Endometrium (tissue), 2 donors: ENCODE results near the gene KCNJ5.
"Not testable (repeated sequence)": the region's sequence is repeated elsewhere in the genome, so short reads cannot be mapped to it uniquely, and the experiment has no call there.

Experiments used
- FAIRE-seq: peaks from 2 replicates; lab custom pipeline; 2012; peaks lifted over from hg19 to GRCh38; lab: Jason Lieb, UNC
- donor health status: control.
- donor health status: control.

Gene KCNJ5

DNA sequence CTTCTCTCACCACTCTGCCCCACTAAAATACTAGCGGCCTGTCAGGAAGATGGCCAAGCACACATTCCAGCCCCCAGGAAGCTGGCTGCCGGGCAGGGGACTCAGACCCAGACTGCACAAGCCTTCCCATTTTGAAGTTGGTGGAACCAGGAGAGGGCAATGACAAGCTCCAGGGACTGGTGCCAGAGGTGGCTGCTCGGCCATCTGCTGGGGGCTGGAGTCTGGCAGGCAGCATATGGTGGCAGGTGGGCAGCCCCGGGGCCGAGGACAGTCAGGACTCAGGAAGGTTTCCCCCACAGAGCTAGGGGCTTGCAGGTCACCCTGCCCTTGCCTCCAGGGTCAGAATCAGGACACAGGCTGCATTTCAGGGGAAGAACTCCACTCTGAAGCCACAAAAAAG lies 22.6 kb downstream of the KCNJ5 start:
- FAIRE-seq = no peak

DNA sequence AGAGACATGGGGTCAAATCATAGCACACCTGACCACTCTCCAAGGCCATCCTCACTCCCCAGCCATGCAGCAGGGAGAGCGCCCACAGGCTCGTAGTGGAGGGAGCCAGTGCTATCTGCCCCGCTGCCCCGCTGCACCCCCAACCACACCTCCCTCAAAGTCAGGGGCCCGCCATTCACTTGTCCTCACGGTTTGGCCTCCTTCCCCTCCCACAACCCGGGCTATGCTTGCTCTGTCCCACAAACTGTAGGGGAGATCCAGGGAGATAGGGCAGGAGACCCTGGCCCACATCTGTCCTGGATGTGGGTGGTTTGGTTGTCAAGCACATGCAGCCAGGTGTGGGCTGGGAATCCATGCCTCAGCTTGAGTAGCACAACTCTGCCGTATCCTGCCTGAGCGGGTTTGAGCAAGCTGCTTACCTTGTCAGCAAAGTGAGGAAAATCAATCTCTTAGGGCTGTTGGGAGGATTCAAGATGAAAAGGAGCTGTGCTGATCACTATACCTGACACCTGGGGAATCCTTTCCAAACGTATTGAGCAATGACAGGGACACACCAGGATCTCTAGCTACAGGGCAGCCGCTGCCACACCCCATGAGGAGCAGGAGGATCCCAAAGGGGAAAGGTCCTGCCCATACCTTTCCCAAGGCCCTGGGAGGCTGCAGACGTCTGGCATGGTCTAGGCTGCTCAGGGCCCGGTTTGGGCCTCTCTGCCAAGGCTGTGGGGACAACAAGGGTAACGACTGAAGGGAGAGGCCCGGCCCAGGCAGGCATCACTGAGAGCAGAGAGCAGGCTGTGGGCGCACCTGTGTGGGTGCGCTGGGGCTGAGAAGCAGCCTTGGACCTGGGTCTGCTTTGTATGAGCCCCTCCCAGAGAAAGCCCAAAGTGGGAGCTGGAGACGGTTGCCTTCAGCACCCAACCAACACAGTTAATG lies 23.3 kb downstream of the KCNJ5 start:
- no peak for FAIRE-seq

DNA sequence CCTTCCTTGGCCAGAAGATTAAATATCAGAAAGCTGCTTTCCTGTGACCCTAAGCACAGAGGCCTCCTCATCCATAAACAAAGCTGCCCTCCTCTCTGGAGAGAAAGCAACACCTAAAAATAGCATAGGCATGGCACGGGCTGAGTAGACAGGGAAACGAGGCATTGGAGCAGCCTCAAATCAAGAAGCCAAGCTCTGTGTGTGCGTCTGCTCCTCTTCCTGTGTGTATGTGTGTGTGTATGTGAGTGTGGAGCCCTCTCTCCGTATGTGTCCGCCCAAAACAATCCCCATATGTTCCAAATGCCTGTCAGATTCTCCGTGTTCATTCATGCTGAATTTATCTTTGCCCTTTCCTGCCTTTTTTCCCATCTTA lies 24.0 kb downstream of the KCNJ5 start:
- FAIRE-seq = no peak

DNA sequence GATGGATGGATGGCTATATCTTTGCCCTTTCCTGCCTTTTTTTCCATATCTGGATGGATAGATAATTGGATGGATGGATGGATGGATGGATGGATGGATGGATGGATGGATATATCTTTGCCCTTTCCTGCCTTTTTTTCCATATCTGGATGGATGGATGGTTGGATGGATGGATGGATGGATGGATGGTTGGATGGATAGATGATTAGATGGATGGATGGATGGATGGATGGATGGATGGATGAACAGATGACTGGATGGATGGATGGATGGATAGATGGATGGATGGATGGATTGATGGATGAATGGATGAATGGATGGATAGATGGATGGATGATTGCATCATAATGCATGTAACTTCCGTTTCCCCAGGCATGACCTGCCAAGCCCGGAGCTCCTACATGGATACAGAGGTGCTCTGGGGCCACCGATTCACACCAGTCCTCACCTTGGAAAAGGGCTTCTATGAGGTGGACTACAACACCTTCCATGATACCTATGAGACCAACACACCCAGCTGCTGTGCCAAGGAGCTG lies 24.9 kb downstream of the KCNJ5 start:
- FAIRE-seq = no peak

DNA sequence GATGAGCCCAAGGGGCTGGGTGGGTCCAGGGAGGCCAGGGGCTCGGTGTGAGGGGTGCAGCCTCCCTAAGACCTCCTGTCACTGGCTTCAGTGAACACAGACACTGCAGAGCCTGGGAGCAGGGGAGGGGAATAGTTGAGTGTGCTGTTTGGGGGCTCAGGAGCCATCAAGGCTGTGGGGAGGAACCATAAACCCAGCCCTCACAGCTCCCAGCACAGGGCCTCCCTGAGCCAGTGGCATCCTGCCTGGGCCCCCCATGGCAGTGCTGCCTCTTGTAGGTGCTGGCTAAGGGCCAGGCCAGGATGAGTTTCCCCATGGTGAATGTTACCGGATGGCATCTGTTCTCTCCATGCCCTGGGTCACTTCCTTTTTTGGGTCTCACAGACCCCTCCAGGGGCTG lies 25.5 kb downstream of the KCNJ5 start:
- no peak for FAIRE-seq

DNA sequence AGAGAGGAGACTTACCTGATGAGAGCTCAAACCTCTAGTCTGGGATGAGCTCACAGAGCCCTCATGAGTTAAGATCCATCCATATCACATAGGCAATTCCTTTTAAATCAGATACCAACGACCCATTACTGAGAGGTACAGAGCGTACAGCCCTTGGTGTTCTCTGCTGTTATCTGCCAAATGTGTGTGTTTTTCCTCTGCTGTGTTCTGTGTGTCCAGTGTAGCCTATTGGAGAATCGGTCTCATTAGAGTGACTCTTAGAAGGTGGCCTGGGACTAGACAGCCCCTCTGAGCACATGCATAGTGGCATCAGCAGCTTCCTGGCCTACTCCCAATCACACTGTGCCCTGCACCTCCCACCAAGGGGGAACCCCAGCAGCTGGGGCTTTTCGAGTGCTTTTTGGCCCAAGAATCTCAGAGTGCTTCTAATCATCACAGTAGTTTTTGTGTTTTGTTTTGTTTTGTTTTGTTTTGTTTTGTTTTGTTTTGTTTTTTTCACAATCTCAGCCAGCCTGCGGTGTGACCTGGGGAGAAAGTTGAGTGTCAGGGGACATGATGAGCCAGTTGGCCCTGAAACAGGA lies 26.1 kb downstream of the KCNJ5 start:
- no peak for FAIRE-seq

DNA sequence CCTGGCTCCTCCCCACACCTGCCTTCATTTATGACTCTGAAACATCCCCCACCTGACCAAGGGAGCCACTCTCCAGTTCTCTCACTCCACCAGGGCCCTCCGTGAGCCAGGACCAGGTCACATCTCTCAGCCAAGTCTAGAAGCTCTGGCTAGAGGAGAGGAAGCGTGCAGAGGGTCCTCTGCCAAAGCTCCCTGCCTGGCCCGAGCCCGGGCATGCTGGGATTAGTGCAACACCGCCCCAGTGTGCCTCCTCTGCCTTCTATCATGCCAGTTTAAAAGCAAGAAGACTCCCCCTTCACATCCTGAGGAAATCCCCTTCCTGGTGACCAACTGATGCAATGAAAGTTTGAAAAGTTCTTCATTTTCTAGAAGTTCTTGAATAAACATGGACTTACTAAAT lies 28.1 kb downstream of the KCNJ5 start:
- FAIRE-seq = no peak

DNA sequence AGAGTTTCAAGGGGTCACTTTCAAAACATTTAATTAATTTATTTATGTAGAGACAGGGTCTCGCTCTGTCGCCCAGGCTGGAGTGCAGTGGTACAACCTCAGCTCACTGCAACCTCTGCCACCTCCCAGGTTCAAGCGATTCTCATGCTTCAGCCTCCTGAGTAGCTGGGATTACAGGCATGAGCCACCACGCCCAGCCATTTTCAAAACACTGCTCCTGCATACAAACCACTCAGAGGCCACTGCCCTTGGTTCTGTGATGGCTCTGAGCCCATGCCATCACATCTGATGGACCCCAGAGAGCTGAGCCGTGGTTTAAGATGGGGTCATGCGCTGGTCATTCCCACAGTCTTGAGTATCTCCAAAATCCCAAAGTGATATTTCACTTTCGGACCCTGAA lies 28.5 kb downstream of the KCNJ5 start:
- FAIRE-seq = not testable (repeated sequence)

DNA sequence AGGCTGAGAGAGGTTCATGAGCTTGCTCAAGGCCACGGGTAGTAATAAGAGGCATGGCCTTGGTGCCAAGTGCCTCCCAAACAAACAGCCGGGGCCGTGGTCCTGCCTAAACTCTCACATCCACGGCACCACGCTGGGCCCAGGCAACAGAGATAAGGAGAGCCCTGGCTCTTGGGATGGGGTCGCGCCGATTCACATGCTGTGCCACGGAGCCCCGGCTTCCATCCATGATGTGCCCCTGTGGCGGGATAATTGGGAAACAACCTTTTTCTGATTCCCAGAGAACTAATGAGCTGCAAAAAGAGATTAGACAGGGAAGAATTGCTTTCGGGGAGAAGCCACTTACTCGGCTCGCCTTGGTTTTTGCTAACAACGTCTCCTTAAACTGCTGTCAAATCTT lies 29.5 kb downstream of the KCNJ5 start:
- FAIRE-seq = no peak

DNA sequence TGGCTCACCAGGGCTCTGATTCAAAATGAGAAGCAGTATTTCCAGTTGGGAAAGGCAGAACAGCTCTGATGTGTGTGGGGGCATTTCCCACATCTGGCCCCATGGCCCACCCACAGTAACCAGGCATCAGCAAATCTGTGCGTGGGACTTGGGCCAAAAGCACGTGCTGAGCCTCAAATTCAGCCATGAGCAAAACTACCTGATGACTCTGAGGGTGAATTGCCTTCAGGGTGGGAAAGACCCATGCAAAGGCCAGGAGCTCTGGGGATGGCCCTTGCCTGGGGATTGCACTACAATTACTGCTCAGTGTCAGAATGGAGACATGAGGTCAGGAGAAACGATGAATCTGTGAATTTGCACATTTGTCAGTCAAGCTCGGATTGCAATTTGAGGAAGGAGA lies 30.6 kb downstream of the KCNJ5 start:
- no peak for FAIRE-seq

DNA sequence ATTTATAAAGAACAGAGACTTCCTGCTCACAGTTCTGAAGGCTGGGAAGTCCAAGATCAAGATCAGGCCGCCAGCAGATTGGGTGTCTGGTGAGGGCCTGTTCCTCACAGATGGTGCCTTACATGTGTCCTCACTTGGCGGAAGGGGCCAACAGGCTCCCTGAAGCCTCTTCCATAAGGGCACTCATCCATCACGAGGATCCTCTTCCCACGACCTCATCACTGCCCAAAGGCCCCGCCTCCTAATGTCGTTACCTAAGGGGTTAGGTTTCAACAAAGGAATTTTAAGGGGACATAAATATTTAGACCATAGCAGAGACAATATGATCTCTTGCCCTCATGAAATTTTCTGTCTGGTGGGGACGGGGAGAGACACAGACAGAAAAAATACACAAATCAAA lies 32.9 kb downstream of the KCNJ5 start:
- no peak for FAIRE-seq

DNA sequence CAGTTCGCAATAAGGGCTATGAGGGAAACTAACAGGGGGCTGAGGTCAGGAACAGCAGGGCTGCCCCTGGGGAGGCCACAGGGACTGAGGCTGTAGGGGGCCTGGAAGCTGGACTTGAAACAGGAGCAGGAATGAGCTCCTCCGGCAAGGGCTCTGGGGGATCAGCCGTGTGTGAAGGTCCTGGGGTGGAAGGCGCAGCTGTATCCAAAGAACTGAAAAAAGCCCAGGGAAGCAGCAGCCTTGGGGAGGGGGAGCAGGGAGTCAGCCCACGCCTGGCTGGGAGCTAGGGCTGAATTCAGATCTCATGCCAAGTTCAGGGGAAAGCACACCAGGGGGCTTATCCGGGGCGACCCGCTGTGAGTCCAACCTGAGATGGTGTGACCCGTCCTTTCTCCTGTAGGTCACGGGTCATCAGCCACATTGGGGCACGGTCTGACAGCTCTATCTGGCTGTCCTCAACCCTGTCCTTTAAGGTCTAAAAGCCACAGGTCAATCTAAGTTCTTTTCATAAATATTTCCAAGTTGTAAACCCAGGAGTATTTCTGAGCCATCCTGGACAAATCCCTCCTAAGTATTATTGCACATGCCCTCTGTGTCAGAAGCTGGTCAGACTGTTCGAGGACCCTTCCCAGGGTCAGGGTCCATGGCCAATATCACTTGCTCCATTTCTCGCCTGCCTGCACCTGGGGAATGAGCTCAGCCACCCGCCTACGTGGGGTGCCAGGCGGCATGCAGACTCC lies 33.5 kb downstream of the KCNJ5 start:
- FAIRE-seq = no peak

DNA sequence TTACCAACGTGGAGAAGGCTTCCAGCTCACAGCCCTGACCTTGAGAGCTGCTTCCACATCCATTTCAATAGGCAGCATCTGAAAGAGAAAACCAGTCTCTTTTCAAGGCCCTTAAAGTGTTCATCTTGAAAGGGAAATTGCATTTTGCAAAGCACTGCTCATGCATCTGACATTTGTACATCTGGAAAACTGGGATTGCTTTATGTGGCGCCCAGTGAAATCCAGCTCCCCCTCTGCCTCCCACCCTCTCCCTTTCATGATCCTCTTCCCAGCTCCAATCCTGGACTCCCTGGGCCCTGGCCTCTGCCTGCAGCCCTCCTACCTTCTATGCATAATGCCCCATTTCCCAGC lies 34.1 kb downstream of the KCNJ5 start:
- FAIRE-seq = no peak

DNA sequence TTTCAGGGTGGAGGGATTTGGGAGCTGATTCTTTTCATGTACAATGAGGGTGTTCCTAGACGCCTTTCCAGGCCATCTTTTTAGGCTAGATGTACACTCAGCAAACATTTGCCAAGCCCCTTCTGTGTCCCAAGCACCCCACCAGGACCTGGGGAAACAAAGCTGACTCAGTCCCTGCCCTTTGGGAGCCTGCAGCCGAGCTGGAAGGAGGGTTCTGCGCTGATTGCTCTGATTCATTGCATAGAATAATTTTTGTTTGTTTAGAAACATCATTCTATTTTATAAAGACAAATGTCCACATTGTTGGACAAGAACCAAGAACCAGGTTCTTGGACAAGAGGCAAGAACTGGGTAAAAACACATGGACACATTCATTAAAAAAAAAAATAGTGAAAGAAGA lies 34.8 kb downstream of the KCNJ5 start:
- no peak for FAIRE-seq

DNA sequence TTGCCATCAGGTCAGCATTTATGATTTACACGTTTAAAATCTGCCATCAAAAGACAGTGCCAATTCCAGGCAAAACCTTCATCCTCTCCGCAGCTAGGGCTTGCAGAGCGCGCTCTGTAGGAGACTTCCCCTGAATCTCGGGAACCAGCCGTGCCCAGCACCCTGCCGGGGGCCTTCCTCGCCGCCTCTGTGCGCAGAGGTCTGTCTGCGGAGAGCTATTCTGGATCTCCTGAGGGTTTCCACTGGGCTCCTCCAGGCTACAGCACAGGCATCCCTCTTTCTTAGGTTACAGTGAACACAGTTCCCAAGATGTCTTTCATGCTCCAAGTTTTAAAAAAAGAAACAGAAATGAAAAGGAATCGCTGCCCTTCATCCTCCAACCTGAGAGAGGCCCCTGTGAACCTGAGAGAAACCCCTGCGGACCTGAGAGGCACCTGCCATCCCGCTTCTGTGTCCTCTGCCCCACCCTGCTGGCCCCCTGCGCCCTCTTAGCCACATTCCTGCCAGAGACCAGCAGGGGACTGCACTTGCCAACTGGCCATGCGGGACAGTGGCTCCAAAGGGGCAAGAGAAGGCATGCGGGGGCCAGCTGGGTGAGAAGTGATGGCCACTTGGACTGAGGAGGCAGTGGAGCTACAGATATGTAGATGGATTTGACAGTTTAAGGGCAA lies 35.4 kb downstream of the KCNJ5 start:
- FAIRE-seq = no peak

DNA sequence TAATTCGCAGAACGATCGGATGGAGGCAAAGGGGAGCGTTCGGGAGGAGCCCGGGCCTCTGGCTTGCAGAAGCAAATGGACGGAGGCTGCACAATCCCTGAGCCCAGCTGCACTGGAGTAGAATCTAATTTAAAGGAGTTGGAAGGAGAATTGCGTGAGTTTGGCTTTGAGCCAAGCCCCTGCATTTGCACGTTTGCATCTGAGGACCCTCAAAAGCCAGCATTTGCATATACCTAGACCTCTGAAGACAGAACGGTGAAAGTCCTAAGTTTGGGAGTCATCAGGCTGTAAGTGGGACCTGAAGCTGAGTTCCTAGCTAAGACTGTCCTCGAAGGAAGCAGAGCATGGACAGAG lies 35.9 kb downstream of the KCNJ5 start:
- FAIRE-seq = no peak

DNA sequence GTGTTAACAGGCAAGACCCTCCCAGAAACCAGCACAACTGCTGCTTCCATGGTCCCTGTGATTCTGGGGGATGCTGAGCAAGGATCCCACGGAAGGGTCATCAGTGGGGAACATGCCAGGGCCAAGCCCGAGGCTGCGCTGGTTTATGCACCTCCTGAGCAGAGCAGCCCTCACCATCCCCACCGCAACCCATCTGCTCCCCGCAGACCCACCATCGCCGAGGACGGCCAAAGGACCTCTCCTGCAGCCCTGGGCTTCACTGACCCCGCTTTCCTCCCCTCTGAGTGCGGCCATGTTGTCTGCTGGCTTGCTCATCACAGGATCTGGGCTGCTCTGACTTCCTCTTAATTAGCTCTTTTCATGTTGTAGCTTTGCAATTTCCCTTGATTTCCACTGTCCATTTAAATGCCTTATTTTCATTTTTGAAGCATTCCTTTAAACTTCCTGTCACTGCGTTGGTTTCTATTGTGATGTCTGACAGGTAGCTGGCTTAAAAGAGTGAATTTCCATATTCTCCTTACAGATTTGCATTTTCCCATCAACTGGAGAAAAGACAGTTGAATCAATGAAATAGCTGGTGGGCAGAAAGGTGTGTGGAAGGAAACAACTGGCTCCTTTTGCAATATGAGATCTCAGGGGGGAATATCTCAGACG lies 36.7 kb downstream of the KCNJ5 start:
- FAIRE-seq = no peak

DNA sequence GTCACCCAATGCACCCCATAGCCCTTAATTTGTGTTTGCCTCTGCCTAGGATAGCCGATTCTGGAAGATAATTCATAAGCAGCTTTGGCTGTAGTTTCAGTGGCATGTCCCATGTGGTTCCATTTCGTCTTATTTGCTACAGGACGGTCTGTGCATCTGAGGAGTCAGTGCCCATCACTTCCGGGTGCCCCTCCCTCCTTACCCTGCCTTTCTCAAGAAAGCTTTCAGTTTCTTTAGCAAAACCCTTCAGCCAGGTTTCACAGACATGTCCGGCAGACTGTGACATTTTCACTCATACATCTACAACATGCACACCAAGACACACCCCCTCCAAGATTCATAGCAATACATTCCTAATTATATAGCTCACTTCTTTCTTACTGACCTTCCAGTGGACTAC lies 37.2 kb downstream of the KCNJ5 start:
- FAIRE-seq = no peak

DNA sequence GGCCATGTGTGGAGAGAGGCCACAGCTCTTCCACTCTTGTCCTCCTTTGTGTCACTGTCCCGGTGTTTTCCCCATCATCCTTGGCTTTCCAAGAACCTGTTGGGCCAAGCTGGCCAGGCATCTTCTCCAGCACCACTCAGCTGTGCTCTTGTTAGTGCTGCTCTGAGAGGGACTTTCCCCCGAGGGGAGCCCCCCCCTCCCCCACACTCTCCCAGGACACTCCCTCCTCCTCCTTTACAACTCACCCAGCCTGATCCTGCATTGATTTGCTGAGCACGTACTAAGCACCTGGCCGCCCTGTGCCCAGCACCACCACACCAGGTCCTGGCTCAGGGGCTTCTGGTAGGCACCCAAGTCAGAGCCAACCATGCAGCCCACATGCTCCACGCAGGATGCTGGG lies 38.3 kb downstream of the KCNJ5 start:
- no peak for FAIRE-seq

DNA sequence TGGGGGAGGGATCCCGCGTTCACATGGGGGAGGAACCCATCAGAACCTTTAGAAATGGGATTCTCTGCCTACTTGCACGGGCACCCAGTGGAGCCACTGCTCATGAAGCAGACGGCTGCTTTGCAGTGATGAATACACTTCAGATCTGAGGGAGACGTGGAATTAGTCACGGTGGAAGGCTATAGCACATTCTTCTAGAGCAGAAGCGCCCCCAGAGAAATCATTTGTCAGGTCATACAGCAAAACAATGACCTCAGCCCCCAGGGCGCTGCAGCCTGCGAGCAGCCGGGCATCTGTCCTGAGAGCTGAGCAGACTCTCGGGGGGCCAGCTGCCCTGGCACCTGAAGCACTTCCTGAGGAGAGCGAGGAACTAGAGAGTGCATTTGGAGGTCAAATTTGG lies 38.8 kb downstream of the KCNJ5 start:
- FAIRE-seq = no peak

DNA sequence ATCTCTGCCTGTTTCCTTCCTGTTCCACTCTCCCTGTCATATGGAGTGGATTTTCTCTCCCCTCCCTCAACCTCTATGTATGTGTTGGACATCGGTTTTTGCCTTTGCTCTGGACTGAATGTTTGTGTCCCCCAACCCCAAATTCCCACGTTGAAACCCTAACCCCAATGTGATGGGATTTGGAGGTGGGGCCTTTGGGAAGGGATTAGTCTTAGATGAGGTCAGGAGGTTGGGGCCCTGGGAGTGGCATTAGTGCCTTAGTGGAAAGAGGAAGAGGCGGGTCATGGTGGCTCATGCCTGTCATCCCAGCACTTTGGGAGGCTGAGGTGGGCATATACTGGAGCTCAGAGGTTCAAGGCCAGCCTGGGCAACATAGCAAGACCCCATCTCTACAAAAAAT lies 39.9 kb downstream of the KCNJ5 start:
- FAIRE-seq = no peak

DNA sequence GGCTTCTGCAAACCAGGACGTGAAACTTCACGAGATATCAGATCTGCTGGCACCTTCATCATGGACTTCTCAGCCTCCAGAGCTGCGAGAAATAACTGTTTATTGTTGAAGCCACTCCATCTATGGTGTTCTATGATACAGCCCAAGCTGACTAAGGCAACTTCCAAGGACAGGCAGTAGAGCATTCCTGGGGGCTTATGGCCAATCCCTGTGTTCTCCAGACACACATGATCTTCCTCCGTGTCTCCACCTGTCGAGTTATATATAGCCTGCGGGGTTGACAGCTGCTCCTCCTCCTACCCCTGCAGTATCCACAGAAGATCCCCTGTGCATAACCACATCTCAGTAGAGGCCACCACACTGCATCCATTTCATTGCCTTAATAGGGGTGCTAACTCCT lies 40.5 kb downstream of the KCNJ5 start:
- no peak for FAIRE-seq
